Central memory CD8-positive, alpha-beta T cell (primary cell): ENCODE results near the gene PTGDR2.
A peak's percentile ranks its signal among the peaks of the same experiment; 100 is the strongest.

Experiments used
- ATAC-seq: fragments of 150-1000 bp; cut with Tn5 transposase; replicated peaks from 2 replicates; pipeline ENCODE4 v1.10.0; 2022; ENCODE audit warnings: mild to moderate bottlenecking, moderate FRiP score, moderate number of reproducible peaks; ENCODE audit not compliant: poor library complexity, severe bottlenecking; ENCODE audit errors: extremely low read depth
- DNase-seq, 2 donors: peaks; one replicate each; pipeline ENCODE4 v3.0.0; 2021; ENCODE audit warnings: low spot score in 2 of 2
- H3K27ac Mint-ChIP-seq: one replicate; pipeline ENCODE4 v1.8.0; 2022; ENCODE audit warnings: low read depth, mild to moderate bottlenecking, moderate library complexity, mixed read lengths
- H3K27me3 Mint-ChIP-seq: one replicate; pipeline ENCODE4 v1.8.0; 2022; ENCODE audit warnings: mixed read lengths
- H3K36me3 Mint-ChIP-seq: one replicate; pipeline ENCODE4 v1.8.0; 2022; ENCODE audit warnings: mild to moderate bottlenecking, moderate library complexity, mixed read lengths; ENCODE audit not compliant: insufficient read depth
- H3K4me1 Mint-ChIP-seq: one replicate; pipeline ENCODE4 v1.8.0; 2022; ENCODE audit warnings: mixed read lengths
- H3K4me3 Mint-ChIP-seq: one replicate; pipeline ENCODE4 v1.8.0; 2022; ENCODE audit warnings: mild to moderate bottlenecking, moderate library complexity, mixed read lengths
- H3K9me3 Mint-ChIP-seq: one replicate; pipeline ENCODE4 v1.8.0; 2022; ENCODE audit warnings: mixed read lengths

The PTGDR2 gene

GRCh38 chr11:60855726-60856633, at the start of gene PTGDR2:
TSS of gene PTGDR2 (minus strand) at chr11:60855950. CDS start at chr11:60853722, 2,228 bp downstream.
- Mint-ChIP-seq H3K27me3 (no peaks in the 10 kb centered on the region), H3K4me3 (peak within 1 kb of the TSS; percentile 54), H3K9me3 (no peaks in the 10 kb centered on the region), H3K27ac (no peak within 1 kb of the TSS), H3K36me3 (peaks cover 2% of the 10 kb centered on the region), H3K4me1 (peaks cover 13% of the 10 kb centered on the region)
- DNase-seq = no peak
- peak; percentile 32 for ATAC-seq

- Mint-ChIP-seq H3K27me3 (no peaks in the 10 kb centered on the region), H3K9me3 (no peaks in the 10 kb centered on the region), H3K36me3 (peaks cover 29% of the 10 kb centered on the region), H3K4me3 (peak overlapping the region; percentile 92), H3K4me1 (peaks cover 38% of the 10 kb centered on the region), H3K27ac (peak overlapping the region; percentile 91)
- no peak for ATAC-seq
- DNase-seq = no peak
Measured at GRCh38 chr11:60905047-60905446, 49.3 kb upstream of the PTGDR2 start.

GRCh38 chr11:60902625-60903024, 46.9 kb upstream of the PTGDR2 start:
- H3K9me3 Mint-ChIP-seq = no peaks in the 10 kb centered on the region
- H3K4me3 Mint-ChIP-seq = no peak overlapping the region
- no peak for DNase-seq
- no peak for ATAC-seq
- peak overlapping the region; percentile 30 for H3K27ac Mint-ChIP-seq
- H3K4me1 Mint-ChIP-seq = peaks cover 35% of the 10 kb centered on the region
- peaks cover 47% of the 10 kb centered on the region for H3K36me3 Mint-ChIP-seq
- no peaks in the 10 kb centered on the region for H3K27me3 Mint-ChIP-seq

- no peak overlapping the region for H3K4me3 Mint-ChIP-seq
- no peaks in the 10 kb centered on the region for H3K9me3 Mint-ChIP-seq
- ATAC-seq (no peak), DNase-seq (no peak)
- H3K27me3 Mint-ChIP-seq = no peaks in the 10 kb centered on the region
- no peak overlapping the region for H3K27ac Mint-ChIP-seq
- peaks cover 54% of the 10 kb centered on the region for H3K36me3 Mint-ChIP-seq
- peaks cover 23% of the 10 kb centered on the region for H3K4me1 Mint-ChIP-seq
Measured at GRCh38 chr11:60900673-60901404, 45.1 kb upstream of the PTGDR2 start.

- Mint-ChIP-seq H3K36me3 (peaks cover 62% of the 10 kb centered on the region), H3K27ac (no peak overlapping the region), H3K27me3 (no peaks in the 10 kb centered on the region), H3K4me3 (no peak overlapping the region), H3K9me3 (no peaks in the 10 kb centered on the region), H3K4me1 (peaks cover 15% of the 10 kb centered on the region)
- no peak for DNase-seq
- no peak for ATAC-seq
Measured at GRCh38 chr11:60899977-60900376, 44.2 kb upstream of the PTGDR2 start.

GRCh38 chr11:60899046-60899936, 43.5 kb upstream of the PTGDR2 start:
- peaks cover 11% of the 10 kb centered on the region for H3K4me1 Mint-ChIP-seq
- H3K36me3 Mint-ChIP-seq = peaks cover 66% of the 10 kb centered on the region
- DNase-seq (no peak), ATAC-seq (peak; percentile 71)
- H3K9me3 Mint-ChIP-seq = no peaks in the 10 kb centered on the region
- H3K27me3 Mint-ChIP-seq = no peaks in the 10 kb centered on the region
- no peak overlapping the region for H3K27ac Mint-ChIP-seq
- no peak overlapping the region for H3K4me3 Mint-ChIP-seq

GRCh38 chr11:60897496-60897895, 41.7 kb upstream of the PTGDR2 start:
- H3K27ac Mint-ChIP-seq = no peak overlapping the region

GRCh38 chr11:60895687-60896086, 39.9 kb upstream of the PTGDR2 start:
- no peaks in the 10 kb centered on the region for H3K9me3 Mint-ChIP-seq
- peaks cover 58% of the 10 kb centered on the region for H3K36me3 Mint-ChIP-seq
- no peak for ATAC-seq
- no peak overlapping the region for H3K27ac Mint-ChIP-seq
- no peaks in the 10 kb centered on the region for H3K27me3 Mint-ChIP-seq
- no peak for DNase-seq
- no peak overlapping the region for H3K4me3 Mint-ChIP-seq
- H3K4me1 Mint-ChIP-seq = no peaks in the 10 kb centered on the region

More at GRCh38 chr11:60897496-60897895, 41.7 kb upstream of the PTGDR2 start:
- H3K27me3 Mint-ChIP-seq = no peaks in the 10 kb centered on the region
- no peaks in the 10 kb centered on the region for H3K9me3 Mint-ChIP-seq
- DNase-seq = no peak
- peaks cover 66% of the 10 kb centered on the region for H3K36me3 Mint-ChIP-seq
- ATAC-seq = no peak
- no peak overlapping the region for H3K4me3 Mint-ChIP-seq
- H3K4me1 Mint-ChIP-seq = no peaks in the 10 kb centered on the region

- Mint-ChIP-seq H3K27ac (no peak overlapping the region), H3K4me1 (no peaks in the 10 kb centered on the region)
Measured at GRCh38 chr11:60891103-60891741, 35.5 kb upstream of the PTGDR2 start.

GRCh38 chr11:60890696-60891095, 34.9 kb upstream of the PTGDR2 start:
- Mint-ChIP-seq H3K4me3 (no peak overlapping the region), H3K4me1 (no peaks in the 10 kb centered on the region), H3K9me3 (no peaks in the 10 kb centered on the region), H3K27me3 (no peaks in the 10 kb centered on the region), H3K36me3 (peaks cover 29% of the 10 kb centered on the region), H3K27ac (no peak overlapping the region)
- ATAC-seq (no peak), DNase-seq (no peak)

More at GRCh38 chr11:60891103-60891741, 35.5 kb upstream of the PTGDR2 start:
- Mint-ChIP-seq H3K9me3 (no peaks in the 10 kb centered on the region), H3K36me3 (peaks cover 32% of the 10 kb centered on the region), H3K27me3 (no peaks in the 10 kb centered on the region), H3K4me3 (no peak overlapping the region)
- ATAC-seq (no peak), DNase-seq (no peak)

GRCh38 chr11:60889869-60890311, 34.1 kb upstream of the PTGDR2 start:
- Mint-ChIP-seq H3K27ac (peak overlapping the region; percentile 80), H3K9me3 (no peaks in the 10 kb centered on the region), H3K4me3 (no peak overlapping the region), H3K36me3 (peaks cover 20% of the 10 kb centered on the region), H3K4me1 (no peaks in the 10 kb centered on the region), H3K27me3 (no peaks in the 10 kb centered on the region)
- DNase-seq = no peak
- no peak for ATAC-seq

GRCh38 chr11:60887556-60887955, 31.8 kb upstream of the PTGDR2 start:
- H3K9me3 Mint-ChIP-seq = no peaks in the 10 kb centered on the region
- H3K27me3 Mint-ChIP-seq = no peaks in the 10 kb centered on the region
- ATAC-seq (peak; percentile 54), DNase-seq (no peak)
- peaks cover 10% of the 10 kb centered on the region for H3K4me1 Mint-ChIP-seq
- no peak overlapping the region for H3K4me3 Mint-ChIP-seq
- H3K27ac Mint-ChIP-seq = no peak overlapping the region
- peaks cover 17% of the 10 kb centered on the region for H3K36me3 Mint-ChIP-seq
